Activated naive CD8-positive, alpha-beta T cell treated with anti-CD3 and anti-CD28 coated beads for 36 hours (primary cell): ENCODE measurements around the gene CCDC14. TPM values are rescaled to one million over a fixed set of nuclear protein-coding genes. Genes with fewer than 3 reads are reported as not detected.
"Not testable (repeated sequence)": the region's sequence is repeated elsewhere in the genome, so short reads cannot be mapped to it uniquely, and the experiment has no call there.

Experiments
- DNase-seq: peaks from one replicate; pipeline ENCODE4 v3.0.0; 2021
- H3K27ac Mint-ChIP-seq: one replicate; pipeline ENCODE4 v1.8.0; 2022; ENCODE audit warnings: mild to moderate bottlenecking, moderate library complexity, mixed read lengths
- H3K27me3 Mint-ChIP-seq: one replicate; pipeline ENCODE4 v1.8.0; 2022; ENCODE audit warnings: mild to moderate bottlenecking, mixed read lengths
- H3K36me3 Mint-ChIP-seq: one replicate; pipeline ENCODE4 v1.8.0; 2021; ENCODE audit warnings: mild to moderate bottlenecking, mixed read lengths
- H3K4me1 Mint-ChIP-seq: one replicate; pipeline ENCODE4 v1.8.0; 2021; ENCODE audit warnings: mixed read lengths
- H3K4me3 Mint-ChIP-seq: one replicate; pipeline ENCODE4 v1.8.0; 2022; ENCODE audit warnings: mild to moderate bottlenecking, moderate library complexity, mixed read lengths
- H3K9me3 Mint-ChIP-seq: one replicate; pipeline ENCODE4 v1.8.0; 2022; ENCODE audit warnings: mixed read lengths
- total RNA-seq, 2 experiments: library from RNA; stranded (reverse); gene quantifications; one replicate each; pipeline ENCODE4 v1.2.3, GENCODE V29; 2021

CCDC14 gene
- total RNA-seq, 2 experiments from 2014 or later, result 36.3 to 40.5 TPM

GRCh38 chr3:123893012-123893411 lies 68.0 kb downstream of the CCDC14 start:
- peaks cover 6% of the 10 kb centered on the region for H3K36me3 Mint-ChIP-seq
- no peaks in the 10 kb centered on the region for H3K4me1 Mint-ChIP-seq
- H3K27ac Mint-ChIP-seq, result no peak overlapping the region
- no peak overlapping the region for H3K4me3 Mint-ChIP-seq
- DNase-seq, result no peak
- H3K9me3 Mint-ChIP-seq, result peaks cover 17% of the 10 kb centered on the region
- peaks cover 18% of the 10 kb centered on the region for H3K27me3 Mint-ChIP-seq

DNA sequence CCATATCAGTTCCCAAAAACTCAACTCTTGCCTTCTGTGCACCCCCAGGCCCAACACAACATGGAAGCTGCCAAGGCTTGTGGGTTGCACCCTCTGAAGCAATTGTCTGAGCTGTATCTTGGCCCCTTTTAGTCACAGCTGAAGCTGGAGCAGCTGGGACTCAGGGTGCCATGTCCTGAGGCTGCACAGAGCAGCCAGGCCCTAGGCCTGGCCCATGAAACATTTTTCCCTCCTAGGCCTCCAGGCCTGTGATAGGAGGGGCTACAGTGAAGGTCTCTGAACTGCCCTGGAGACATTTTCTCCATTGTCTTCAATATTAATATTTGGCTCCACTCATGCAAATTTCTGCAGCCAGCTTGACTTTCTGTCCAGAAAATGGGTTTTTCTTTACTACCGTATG lies 68.8 kb downstream of the CCDC14 start:
- Mint-ChIP-seq H3K36me3 (peaks cover 6% of the 10 kb centered on the region), H3K4me1 (no peaks in the 10 kb centered on the region), H3K9me3 (peaks cover 17% of the 10 kb centered on the region)

GRCh38 chr3:123890991-123891390 lies 70.0 kb downstream of the CCDC14 start:
- not testable (repeated sequence) for DNase-seq, H3K4me1 Mint-ChIP-seq

More for the DNA sequence above, 68.8 kb downstream of the CCDC14 start:
- no peak for DNase-seq
- Mint-ChIP-seq H3K27me3 (peaks cover 25% of the 10 kb centered on the region), H3K4me3 (no peak overlapping the region), H3K27ac (no peak overlapping the region)

GRCh38 chr3:123890162-123890561 lies 70.9 kb downstream of the CCDC14 start:
- peaks cover 17% of the 10 kb centered on the region for H3K9me3 Mint-ChIP-seq
- not testable (repeated sequence) for H3K4me1 Mint-ChIP-seq, H3K4me3 Mint-ChIP-seq, DNase-seq, H3K36me3 Mint-ChIP-seq, H3K27ac Mint-ChIP-seq
- H3K27me3 Mint-ChIP-seq, result peaks cover 40% of the 10 kb centered on the region

More at GRCh38 chr3:123890991-123891390, 70.0 kb downstream of the CCDC14 start:
- H3K27ac Mint-ChIP-seq, H3K4me3 Mint-ChIP-seq, H3K36me3 Mint-ChIP-seq: not testable (repeated sequence)
- Mint-ChIP-seq H3K9me3 (peaks cover 17% of the 10 kb centered on the region), H3K27me3 (peaks cover 32% of the 10 kb centered on the region)

DNA sequence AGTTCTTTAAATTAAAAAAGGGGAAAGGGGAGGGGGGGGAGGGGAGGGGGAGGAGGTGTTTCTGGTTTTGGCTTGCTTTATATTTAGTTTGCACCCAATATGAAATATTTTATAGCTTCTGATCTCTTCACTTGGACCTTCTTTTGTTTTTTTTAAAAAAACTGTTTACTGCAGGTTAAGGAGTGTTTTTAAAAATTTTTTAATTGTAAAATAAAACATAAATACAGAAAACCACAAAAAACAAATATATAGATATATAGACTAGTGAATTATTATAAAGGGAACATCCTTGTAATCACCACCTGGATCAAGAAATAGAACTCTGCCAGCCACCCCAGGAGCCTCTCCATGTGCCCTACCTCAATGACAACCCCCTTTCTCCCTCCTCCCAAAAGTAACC lies 76.0 kb downstream of the CCDC14 start:
- peaks cover 17% of the 10 kb centered on the region for H3K4me1 Mint-ChIP-seq
- DNase-seq, result no peak
- no peak overlapping the region for H3K27ac Mint-ChIP-seq
- no peak overlapping the region for H3K4me3 Mint-ChIP-seq
- no peaks in the 10 kb centered on the region for H3K36me3 Mint-ChIP-seq
- H3K9me3 Mint-ChIP-seq, result no peaks in the 10 kb centered on the region
- H3K27me3 Mint-ChIP-seq, result peaks cover 76% of the 10 kb centered on the region

DNA sequence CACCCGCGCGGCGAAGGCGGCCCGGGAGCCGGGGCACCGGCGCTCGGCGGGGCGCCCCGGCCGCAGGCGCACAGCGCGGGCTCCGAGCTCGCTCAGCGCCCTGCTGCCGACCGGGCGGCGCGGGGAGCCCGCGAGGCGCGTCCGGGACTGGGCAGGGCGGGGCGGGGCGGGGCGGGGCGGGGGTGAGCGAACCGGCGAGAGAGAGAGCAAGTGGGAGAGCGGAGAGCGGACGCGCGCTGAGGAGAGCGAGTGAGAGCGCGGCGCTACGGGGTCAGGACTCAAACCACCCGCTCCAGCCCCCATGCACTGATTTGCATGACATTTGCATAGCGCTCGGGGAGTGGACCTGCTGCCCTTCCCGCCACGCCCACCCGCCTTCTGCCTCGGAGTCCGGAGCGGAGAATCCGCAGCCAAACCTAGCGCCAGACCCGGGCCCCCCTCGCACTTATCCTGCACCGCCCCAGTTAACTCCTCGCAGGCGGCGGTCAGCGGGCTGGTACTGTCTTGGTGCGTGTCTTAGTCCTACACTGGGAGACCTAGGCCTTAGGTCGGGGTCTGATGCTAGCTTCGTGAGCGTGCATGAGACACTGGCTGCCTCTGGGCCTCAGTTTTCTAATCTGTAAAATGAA lies 76.7 kb downstream of the CCDC14 start, which contains the start of gene MYLK:
Gene MYLK (minus strand): TSS at position 130 of the 629 bp plus-strand sequence. CDS start 90,491 bp downstream, outside the sequence.
- Mint-ChIP-seq H3K36me3 (no peaks in the 10 kb centered on the region), H3K4me3 (peak within 1 kb of the TSS; percentile 64), H3K27me3 (peaks cover 75% of the 10 kb centered on the region), H3K4me1 (peaks cover 17% of the 10 kb centered on the region), H3K9me3 (no peaks in the 10 kb centered on the region), H3K27ac (no peak within 1 kb of the TSS)
- DNase-seq, result peak; percentile 57

GRCh38 chr3:123883701-123884202 lies 77.3 kb downstream of the CCDC14 start:
- peaks cover 17% of the 10 kb centered on the region for H3K4me1 Mint-ChIP-seq
- no peak overlapping the region for H3K4me3 Mint-ChIP-seq
- H3K36me3 Mint-ChIP-seq, result no peaks in the 10 kb centered on the region
- DNase-seq, result no peak
- no peak overlapping the region for H3K27ac Mint-ChIP-seq
- H3K27me3 Mint-ChIP-seq, result peaks cover 70% of the 10 kb centered on the region
- no peaks in the 10 kb centered on the region for H3K9me3 Mint-ChIP-seq

DNA sequence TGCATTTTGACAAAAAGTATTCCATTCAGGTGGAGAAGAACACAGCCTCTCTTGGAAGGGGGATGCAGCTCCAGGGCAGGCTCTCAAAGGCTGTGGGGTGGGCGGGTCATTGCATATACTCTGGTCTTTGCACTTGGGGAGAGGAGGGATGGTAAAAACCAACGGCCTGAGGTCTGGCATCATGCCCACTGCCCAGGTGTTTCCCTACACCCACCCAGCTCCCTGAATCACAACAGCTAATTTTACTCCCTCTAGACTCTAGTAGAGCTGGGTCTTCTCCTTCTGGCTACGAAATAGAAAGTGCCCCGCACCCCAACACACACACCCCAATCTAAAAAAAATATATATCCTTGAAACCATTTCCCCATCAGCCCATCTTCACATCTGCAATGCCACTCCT lies 77.9 kb downstream of the CCDC14 start:
- H3K4me3 Mint-ChIP-seq, result no peak overlapping the region
- no peak overlapping the region for H3K27ac Mint-ChIP-seq
- no peak for DNase-seq
- H3K36me3 Mint-ChIP-seq, result no peaks in the 10 kb centered on the region
- H3K4me1 Mint-ChIP-seq, result peaks cover 17% of the 10 kb centered on the region
- H3K27me3 Mint-ChIP-seq, result peaks cover 63% of the 10 kb centered on the region
- no peaks in the 10 kb centered on the region for H3K9me3 Mint-ChIP-seq

- Mint-ChIP-seq H3K36me3 (no peaks in the 10 kb centered on the region), H3K4me1 (peaks cover 17% of the 10 kb centered on the region), H3K27me3 (peaks cover 58% of the 10 kb centered on the region), H3K9me3 (no peaks in the 10 kb centered on the region), H3K4me3 (no peak overlapping the region), H3K27ac (no peak overlapping the region)
- DNase-seq, result no peak
Measured at GRCh38 chr3:123881771-123882170, 79.3 kb downstream of the CCDC14 start.

GRCh38 chr3:123880998-123881561 lies 79.9 kb downstream of the CCDC14 start:
- DNase-seq, result no peak
- Mint-ChIP-seq H3K4me1 (peaks cover 17% of the 10 kb centered on the region), H3K9me3 (no peaks in the 10 kb centered on the region), H3K27me3 (peaks cover 53% of the 10 kb centered on the region), H3K27ac (no peak overlapping the region), H3K36me3 (no peaks in the 10 kb centered on the region), H3K4me3 (no peak overlapping the region)

GRCh38 chr3:123878807-123879206 lies 82.2 kb downstream of the CCDC14 start:
- Mint-ChIP-seq H3K9me3 (no peaks in the 10 kb centered on the region), H3K27ac (no peak overlapping the region), H3K4me3 (no peak overlapping the region), H3K36me3 (no peaks in the 10 kb centered on the region), H3K4me1 (peaks cover 9% of the 10 kb centered on the region), H3K27me3 (peaks cover 35% of the 10 kb centered on the region)
- no peak for DNase-seq

DNA sequence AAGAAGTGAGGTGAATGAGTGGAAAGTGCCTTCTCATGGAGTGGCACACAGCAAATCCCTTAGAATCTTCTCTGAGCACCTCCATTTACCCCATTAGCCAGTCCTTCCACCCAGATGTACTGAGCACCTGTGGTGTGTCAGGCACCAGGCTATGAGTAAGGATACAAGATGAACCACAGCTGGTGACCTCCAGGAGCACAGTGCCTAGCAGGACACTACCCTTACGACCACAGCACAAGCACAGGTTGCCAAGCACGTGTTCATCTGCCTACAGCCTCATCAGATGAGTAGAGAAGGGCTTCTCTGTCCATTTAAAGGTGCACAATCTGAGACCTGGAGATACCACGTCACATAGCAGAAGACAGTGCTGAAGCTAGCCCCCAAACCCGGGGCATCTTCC lies 83.1 kb downstream of the CCDC14 start:
- H3K27ac Mint-ChIP-seq, result no peak overlapping the region
- no peaks in the 10 kb centered on the region for H3K9me3 Mint-ChIP-seq
- peaks cover 2% of the 10 kb centered on the region for H3K4me1 Mint-ChIP-seq
- no peaks in the 10 kb centered on the region for H3K36me3 Mint-ChIP-seq
- no peak for DNase-seq
- no peak overlapping the region for H3K4me3 Mint-ChIP-seq
- H3K27me3 Mint-ChIP-seq, result peaks cover 32% of the 10 kb centered on the region

DNA sequence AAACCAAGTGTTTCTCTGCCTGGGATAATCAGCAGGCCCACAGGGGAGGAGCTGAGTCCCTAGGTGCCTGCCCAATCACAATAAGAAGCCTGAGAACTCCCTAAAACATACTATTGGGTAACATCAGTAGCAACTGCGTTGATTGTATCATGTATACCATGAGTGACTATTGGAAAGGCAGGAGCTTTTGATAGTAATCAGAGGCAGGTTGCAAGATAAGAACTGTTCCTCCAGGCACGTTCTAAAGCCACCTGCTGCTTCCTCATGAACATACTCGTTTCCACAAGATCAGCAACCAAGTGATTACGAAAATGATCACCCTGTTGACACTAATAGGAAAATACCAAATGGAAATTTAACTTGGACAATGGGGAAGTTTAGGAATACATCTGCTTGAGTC lies 83.6 kb downstream of the CCDC14 start:
- Mint-ChIP-seq H3K4me3 (no peak overlapping the region), H3K9me3 (no peaks in the 10 kb centered on the region), H3K27ac (no peak overlapping the region), H3K36me3 (no peaks in the 10 kb centered on the region), H3K27me3 (peaks cover 28% of the 10 kb centered on the region), H3K4me1 (no peaks in the 10 kb centered on the region)
- no peak for DNase-seq

GRCh38 chr3:123876858-123877257 lies 84.2 kb downstream of the CCDC14 start:
- Mint-ChIP-seq H3K4me1 (no peaks in the 10 kb centered on the region), H3K36me3 (no peaks in the 10 kb centered on the region), H3K27me3 (peaks cover 23% of the 10 kb centered on the region), H3K27ac (no peak overlapping the region), H3K4me3 (no peak overlapping the region), H3K9me3 (no peaks in the 10 kb centered on the region)
- DNase-seq, result no peak

GRCh38 chr3:123872621-123873020 lies 88.4 kb downstream of the CCDC14 start:
- H3K9me3 Mint-ChIP-seq, result no peaks in the 10 kb centered on the region
- H3K4me1 Mint-ChIP-seq, result no peaks in the 10 kb centered on the region
- DNase-seq, result no peak
- no peak overlapping the region for H3K4me3 Mint-ChIP-seq
- H3K27me3 Mint-ChIP-seq, result peaks cover 9% of the 10 kb centered on the region
- H3K36me3 Mint-ChIP-seq, result no peaks in the 10 kb centered on the region
- no peak overlapping the region for H3K27ac Mint-ChIP-seq

GRCh38 chr3:123871946-123872345 lies 89.1 kb downstream of the CCDC14 start:
- H3K36me3 Mint-ChIP-seq, result no peaks in the 10 kb centered on the region
- no peak overlapping the region for H3K4me3 Mint-ChIP-seq
- H3K9me3 Mint-ChIP-seq, result no peaks in the 10 kb centered on the region
- H3K27ac Mint-ChIP-seq, result no peak overlapping the region
- no peaks in the 10 kb centered on the region for H3K4me1 Mint-ChIP-seq
- DNase-seq, result no peak
- peaks cover 7% of the 10 kb centered on the region for H3K27me3 Mint-ChIP-seq
